GM23248 (cell line): ENCODE data around the gene ALX3.

ENCODE experiments used
- EZH2 ChIP-seq: fragments of 200-600 bp; sonication (generic); IDR thresholded peaks from 2 replicates; pipeline ENCODE4 v1.6.1; 2018; ENCODE audit warnings: antibody characterized with exemption, mild to moderate bottlenecking; ENCODE audit not compliant: insufficient read depth, poor library complexity, severe bottlenecking
- EZH2phosphoT487 ChIP-seq: fragments of 200-600 bp; sonication (generic); IDR thresholded peaks from 2 replicates; pipeline ENCODE4 v1.6.1; 2018; ENCODE audit warnings: antibody characterized with exemption, moderate library complexity, mild to moderate bottlenecking, low read depth; ENCODE audit not compliant: insufficient read depth

DNA sequence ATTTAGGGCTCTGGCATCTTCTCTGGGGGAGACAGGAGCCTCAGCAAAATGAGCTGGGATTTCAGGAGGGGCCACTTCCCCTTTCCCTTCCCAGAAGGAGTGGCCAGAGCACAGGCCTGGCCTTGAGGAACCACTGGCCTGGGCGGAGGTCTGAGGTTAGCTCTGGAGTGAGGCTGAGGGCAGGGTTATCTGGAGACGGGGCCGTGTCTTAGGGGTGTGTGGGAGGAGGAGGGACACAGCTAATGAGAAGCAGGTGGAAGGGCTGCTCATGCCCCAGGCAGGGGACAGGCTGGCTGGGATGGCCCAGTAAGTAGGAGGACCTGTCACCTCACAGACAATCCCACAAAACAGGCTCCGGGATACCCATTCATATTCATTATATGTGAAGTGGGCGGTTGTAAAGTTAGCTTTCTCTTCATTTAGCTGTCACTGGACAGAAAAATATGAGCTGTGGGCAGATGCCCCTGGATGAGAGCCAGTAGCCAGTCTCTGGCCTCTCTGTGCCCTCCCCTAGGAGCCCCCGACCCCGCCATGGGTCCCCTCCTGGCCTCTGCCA is 12.4 kb downstream of the ALX3 start:
- TF ChIP-seq EZH2, result no peak
- TF ChIP-seq EZH2phosphoT487, result no peak
